ENCODE data around the gene PECR.

Gene PECR

GRCh38 chr2:216072473-216072872, 9.1 kb downstream of the PECR start:
- no peak for TF ChIP-seq FOXP2 (optimal IDR thresholded peaks at IDR 0.05; ENCODE audit: borderline replicate concordance, extremely low read depth, extremely low read length, insufficient read depth)
- TF ChIP-seq TAF1 (IDR thresholded peaks at IDR 0.05; ENCODE audit: borderline replicate concordance, insufficient read depth, low read length), result no peak
- no peak for TF ChIP-seq REST (IDR thresholded peaks at IDR 0.05; ENCODE audit: insufficient read depth in 1 of 2, low read depth in 2 of 2, low read length in 2 of 2)
- no peak for TF ChIP-seq POLR2AphosphoS5 (IDR thresholded peaks at IDR 0.05; ENCODE audit: low read depth, low read length)
- TF ChIP-seq SIN3A (IDR thresholded peaks at IDR 0.05; ENCODE audit: borderline replicate concordance, insufficient read depth, low read length), result no peak

GRCh38 chr2:216071111-216071851, 10.3 kb downstream of the PECR start:
- TF ChIP-seq TAF1 (IDR thresholded peaks at IDR 0.05; ENCODE audit: borderline replicate concordance, insufficient read depth, low read length) (no peak), POLR2AphosphoS5 (IDR thresholded peaks at IDR 0.05; ENCODE audit: low read depth, low read length) (no peak), REST (IDR thresholded peaks at IDR 0.05; ENCODE audit: insufficient read depth in 1 of 2, low read depth in 2 of 2, low read length in 2 of 2) (no peak), SIN3A (IDR thresholded peaks at IDR 0.05; ENCODE audit: borderline replicate concordance, insufficient read depth, low read length) (no peak), FOXP2 (optimal IDR thresholded peaks at IDR 0.05; ENCODE audit: borderline replicate concordance, extremely low read depth, extremely low read length, insufficient read depth) (no peak)

GRCh38 chr2:216070195-216070594, 11.4 kb downstream of the PECR start:
- TF ChIP-seq FOXP2 (optimal IDR thresholded peaks at IDR 0.05; ENCODE audit: borderline replicate concordance, extremely low read depth, extremely low read length, insufficient read depth), result no peak

- TF ChIP-seq REST (IDR thresholded peaks at IDR 0.05; ENCODE audit: insufficient read depth in 1 of 2, low read depth in 2 of 2, low read length in 2 of 2), result no peak
- no peak for TF ChIP-seq POLR2AphosphoS5 (IDR thresholded peaks at IDR 0.05; ENCODE audit: low read depth, low read length)
- no peak for TF ChIP-seq TAF1 (IDR thresholded peaks at IDR 0.05; ENCODE audit: borderline replicate concordance, insufficient read depth, low read length)
- no peak for TF ChIP-seq FOXP2 (optimal IDR thresholded peaks at IDR 0.05; ENCODE audit: borderline replicate concordance, extremely low read depth, extremely low read length, insufficient read depth)
- no peak for TF ChIP-seq SIN3A (IDR thresholded peaks at IDR 0.05; ENCODE audit: borderline replicate concordance, insufficient read depth, low read length)
Observed at GRCh38 chr2:216069028-216069427, 12.6 kb downstream of the PECR start.

GRCh38 chr2:216066230-216066629, 15.4 kb downstream of the PECR start:
- TF ChIP-seq POLR2AphosphoS5 (IDR thresholded peaks at IDR 0.05; ENCODE audit: low read depth, low read length) (no peak), FOXP2 (optimal IDR thresholded peaks at IDR 0.05; ENCODE audit: borderline replicate concordance, extremely low read depth, extremely low read length, insufficient read depth) (no peak)

- no peak for TF ChIP-seq TAF1 (IDR thresholded peaks at IDR 0.05; ENCODE audit: borderline replicate concordance, insufficient read depth, low read length)
- no peak for TF ChIP-seq POLR2AphosphoS5 (IDR thresholded peaks at IDR 0.05; ENCODE audit: low read depth, low read length)
- TF ChIP-seq SIN3A (IDR thresholded peaks at IDR 0.05; ENCODE audit: borderline replicate concordance, insufficient read depth, low read length), result no peak
- no peak for TF ChIP-seq FOXP2 (optimal IDR thresholded peaks at IDR 0.05; ENCODE audit: borderline replicate concordance, extremely low read depth, extremely low read length, insufficient read depth)
- TF ChIP-seq REST (IDR thresholded peaks at IDR 0.05; ENCODE audit: insufficient read depth in 1 of 2, low read depth in 2 of 2, low read length in 2 of 2), result no peak
Observed at GRCh38 chr2:216064665-216065064, 16.9 kb downstream of the PECR start.
